Umbilical cord (tissue), 1 donor: Measurements from ENCODE around the gene OR52N4. TPM values are rescaled to one million over a fixed set of nuclear protein-coding genes. Genes with fewer than 3 reads are reported as not detected.

Experiments used
- total RNA-seq: library from RNA; depleted of rRNA; stranded (reverse); fragments of >200 nt; gene quantifications from one replicate; pipeline ENCODE4 v1.2.3, GENCODE V29; 2014; ENCODE audit warnings: low replicate concordance; ENCODE audit not compliant: insufficient read depth

OR52N4 gene
- total RNA-seq, 1 donor from 2014 or later: 1.9 TPM

Other genes starting within 250 kb of the OR52N4 start
- gene UBQLN3, start 244.3 kb upstream of the OR52N4 start, total RNA-seq: 2.6 TPM
- gene UBQLNL, start 237.5 kb upstream of the OR52N4 start, total RNA-seq: not detected
- gene OR52H1, start 205.7 kb upstream of the OR52N4 start, total RNA-seq: 1.7 TPM
- not detected for gene OR52B6, start 173.4 kb upstream of the OR52N4 start, total RNA-seq
- 4.1 TPM for gene TRIM6, start 157.6 kb upstream of the OR52N4 start, total RNA-seq
- gene TRIM34, start 129.2 kb upstream of the OR52N4 start, total RNA-seq: 10.1 TPM
- 22.9 TPM for gene TRIM5, start 69.2 kb upstream of the OR52N4 start, total RNA-seq
- gene TRIM22, start 64.5 kb upstream of the OR52N4 start, total RNA-seq: 67.7 TPM
- gene OR56B1, start 17.8 kb upstream of the OR52N4 start, total RNA-seq: not detected
- gene OR52N5, start 29.1 kb downstream of the OR52N4 start, total RNA-seq: 0.72 TPM
- 0.96 TPM for gene OR52N1, start 37.0 kb downstream of the OR52N4 start, total RNA-seq
- gene OR52N2, start 54.7 kb downstream of the OR52N4 start, total RNA-seq: not detected
- not detected for gene OR52E6, start 87.7 kb downstream of the OR52N4 start, total RNA-seq
- 1.9 TPM for gene OR52E8, start 103.4 kb downstream of the OR52N4 start, total RNA-seq
- 4.6 TPM for gene OR52E4, start 126.4 kb downstream of the OR52N4 start, total RNA-seq
- 0.96 TPM for gene OR52E5, start 139.0 kb downstream of the OR52N4 start, total RNA-seq
- 2.6 TPM for gene OR56A3, start 188.0 kb downstream of the OR52N4 start, total RNA-seq
- 5.5 TPM for gene OR56A5, start 214.3 kb downstream of the OR52N4 start, total RNA-seq
- 3.4 TPM for gene OR52L1, start 232.7 kb downstream of the OR52N4 start, total RNA-seq